ENCODE data around the gene NAP1L1.

- TF ChIP-seq POLR2A (IDR thresholded peaks at IDR 0.05) = no peak
- no peak for TF ChIP-seq CTCF (IDR thresholded peaks at IDR 0.05)
These were observed 49.4 kb downstream of the NAP1L1 start for GRCh38 chr12:76035045-76035444.

All from Peyer's patch (tissue), 4 donors.